Measurements from ENCODE around the gene CLEC16A. TPM values are rescaled to one million over a fixed set of nuclear protein-coding genes. Genes with fewer than 3 reads are reported as not detected.

The CLEC16A gene
- total and polyA plus RNA-seq, 9 of the 15 experiments (the other 6 are each of a cell fraction or from before 2014, with no cell fraction given): 1.00 to 22.3 (median 10.0) TPM

DNA sequence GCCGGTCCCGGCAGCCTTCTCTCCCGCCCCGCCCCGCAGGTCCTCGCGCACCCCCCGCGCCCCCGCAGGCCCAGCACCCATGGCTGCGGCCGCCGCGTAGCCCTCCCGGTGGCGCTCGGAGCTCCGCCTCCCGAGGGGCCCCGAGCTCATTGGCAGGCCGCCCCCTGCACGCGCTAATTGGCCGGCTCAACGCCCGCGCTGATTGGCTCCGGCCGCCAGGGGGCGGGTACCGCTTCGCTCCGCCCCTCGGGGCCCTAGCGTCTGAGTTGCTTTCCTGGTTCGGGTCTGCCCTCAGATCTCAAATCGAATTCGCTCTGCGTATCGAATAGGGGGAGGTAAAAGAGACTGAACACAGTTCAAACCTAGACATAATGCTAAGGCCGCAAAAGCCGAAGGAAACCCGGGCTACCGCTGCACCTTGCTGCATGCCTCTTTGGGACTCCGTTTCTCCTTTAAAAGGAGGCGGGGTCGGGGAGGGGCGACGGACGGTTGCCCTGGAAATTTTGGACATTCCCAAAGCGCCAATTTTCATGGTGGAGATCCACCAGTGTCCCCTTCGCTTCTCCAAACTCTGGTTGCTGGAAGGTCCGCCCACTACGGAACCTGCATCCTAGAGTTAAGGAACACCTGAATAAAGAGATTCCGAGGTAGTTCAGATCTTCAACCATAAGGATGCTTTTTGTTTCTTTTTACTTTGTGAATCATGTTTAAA, 1.9 kb upstream of the CLEC16A start, which contains the start of gene DEXI (continued):
- TF ChIP-seq RBBP5 (IDR thresholded peaks at IDR 0.05; ENCODE audit: borderline replicate concordance, insufficient read depth, low read length, poor library complexity, severe bottlenecking) (peak; percentile 15), SP2 (IDR thresholded peaks at IDR 0.05; ENCODE audit: extremely low read depth, low read depth, low read length, poor library complexity, severe bottlenecking) (peak; percentile 43), SMARCA4 (IDR thresholded peaks at IDR 0.05) (no peak), EGR1 (conservative IDR thresholded peaks at IDR 0.05) (peak; percentile 67), CXXC5 (CRISPR knock-in tag; IDR thresholded peaks at IDR 0.05) (peak; percentile 55; the same call in 1 of the 2 replicates), POLR2A (conservative IDR thresholded peaks at IDR 0.05) (peak; percentile 58), RB1 (IDR thresholded peaks at IDR 0.05; ENCODE audit: low read depth) (peak; percentile 14; the same call in 1 of the 2 replicates), SUPT5H (IDR thresholded peaks at IDR 0.05) (0 out of 2 replicates have a peak, but pooled peaks have one; percentile 35), ATF7 (IDR thresholded peaks at IDR 0.05) (no peak), ZNF263 (CRISPR knock-in tag; IDR thresholded peaks at IDR 0.05; ENCODE audit: borderline replicate concordance) (no peak), TFAM (CRISPR knock-in tag; conservative IDR thresholded peaks at IDR 0.05) (no peak), PHF8 (IDR thresholded peaks at IDR 0.05; ENCODE audit: borderline replicate concordance, low read length) (peak; percentile 50; the same call in 1 of the 2 replicates), CREM (IDR thresholded peaks at IDR 0.05; ENCODE audit: low read depth) (peak; percentile 53; the same call in 1 of the 2 replicates), NEUROD1 (IDR thresholded peaks at IDR 0.05; ENCODE audit: borderline replicate concordance, low read depth, low read length, partially characterized antibody) (peak; percentile 26), FOXP1 (CRISPR knock-in tag; IDR thresholded peaks at IDR 0.05) (0 out of 2 replicates have a peak, but pooled peaks have one; percentile 56), ZNF764 (CRISPR knock-in tag; IDR thresholded peaks at IDR 0.05; ENCODE audit: low read depth) (peak; percentile 62), CHD2 (IDR thresholded peaks at IDR 0.05; ENCODE audit: low read depth, low read length) (0 out of 2 replicates have a peak, but pooled peaks have one; percentile 41), ZBTB7A (IDR thresholded peaks at IDR 0.05; ENCODE audit: borderline replicate concordance, control insufficient read depth, low read depth, low read length) (peak; percentile 66; the same call in 1 of the 2 replicates), ZFX (CRISPR knock-in tag; IDR thresholded peaks at IDR 0.05) (peak; percentile 42), KDM5B (IDR thresholded peaks at IDR 0.05; ENCODE audit: insufficient replicate concordance, low read depth, low read length) (peak; percentile 34)
- TF ChIP-seq, protein P1, sequence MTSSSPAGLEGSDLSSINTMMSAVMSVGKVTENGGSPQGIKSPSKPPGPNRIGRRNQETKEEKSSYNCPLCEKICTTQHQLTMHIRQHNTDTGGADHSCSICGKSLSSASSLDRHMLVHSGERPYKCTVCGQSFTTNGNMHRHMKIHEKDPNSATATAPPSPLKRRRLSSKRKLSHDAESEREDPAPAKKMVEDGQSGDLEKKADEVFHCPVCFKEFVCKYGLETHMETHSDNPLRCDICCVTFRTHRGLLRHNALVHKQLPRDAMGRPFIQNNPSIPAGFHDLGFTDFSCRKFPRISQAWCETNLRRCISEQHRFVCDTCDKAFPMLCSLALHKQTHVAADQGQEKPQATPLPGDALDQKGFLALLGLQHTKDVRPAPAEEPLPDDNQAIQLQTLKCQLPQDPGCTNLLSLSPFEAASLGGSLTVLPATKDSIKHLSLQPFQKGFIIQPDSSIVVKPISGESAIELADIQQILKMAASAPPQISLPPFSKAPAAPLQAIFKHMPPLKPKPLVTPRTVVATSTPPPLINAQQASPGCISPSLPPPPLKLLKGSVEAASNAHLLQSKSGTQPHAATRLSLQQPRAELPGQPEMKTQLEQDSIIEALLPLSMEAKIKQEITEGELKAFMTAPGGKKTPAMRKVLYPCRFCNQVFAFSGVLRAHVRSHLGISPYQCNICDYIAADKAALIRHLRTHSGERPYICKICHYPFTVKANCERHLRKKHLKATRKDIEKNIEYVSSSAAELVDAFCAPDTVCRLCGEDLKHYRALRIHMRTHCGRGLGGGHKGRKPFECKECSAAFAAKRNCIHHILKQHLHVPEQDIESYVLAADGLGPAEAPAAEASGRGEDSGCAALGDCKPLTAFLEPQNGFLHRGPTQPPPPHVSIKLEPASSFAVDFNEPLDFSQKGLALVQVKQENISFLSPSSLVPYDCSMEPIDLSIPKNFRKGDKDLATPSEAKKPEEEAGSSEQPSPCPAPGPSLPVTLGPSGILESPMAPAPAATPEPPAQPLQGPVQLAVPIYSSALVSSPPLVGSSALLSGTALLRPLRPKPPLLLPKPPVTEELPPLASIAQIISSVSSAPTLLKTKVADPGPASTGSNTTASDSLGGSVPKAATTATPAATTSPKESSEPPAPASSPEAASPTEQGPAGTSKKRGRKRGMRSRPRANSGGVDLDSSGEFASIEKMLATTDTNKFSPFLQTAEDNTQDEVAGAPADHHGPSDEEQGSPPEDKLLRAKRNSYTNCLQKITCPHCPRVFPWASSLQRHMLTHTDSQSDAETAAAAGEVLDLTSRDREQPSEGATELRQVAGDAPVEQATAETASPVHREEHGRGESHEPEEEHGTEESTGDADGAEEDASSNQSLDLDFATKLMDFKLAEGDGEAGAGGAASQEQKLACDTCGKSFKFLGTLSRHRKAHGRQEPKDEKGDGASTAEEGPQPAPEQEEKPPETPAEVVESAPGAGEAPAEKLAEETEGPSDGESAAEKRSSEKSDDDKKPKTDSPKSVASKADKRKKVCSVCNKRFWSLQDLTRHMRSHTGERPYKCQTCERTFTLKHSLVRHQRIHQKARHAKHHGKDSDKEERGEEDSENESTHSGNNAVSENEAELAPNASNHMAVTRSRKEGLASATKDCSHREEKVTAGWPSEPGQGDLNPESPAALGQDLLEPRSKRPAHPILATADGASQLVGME (CRISPR knock-in tag; IDR thresholded peaks at IDR 0.05): 0 out of 2 replicates have a peak, but pooled peaks have one; percentile 51
- TF ChIP-seq, protein P2, sequence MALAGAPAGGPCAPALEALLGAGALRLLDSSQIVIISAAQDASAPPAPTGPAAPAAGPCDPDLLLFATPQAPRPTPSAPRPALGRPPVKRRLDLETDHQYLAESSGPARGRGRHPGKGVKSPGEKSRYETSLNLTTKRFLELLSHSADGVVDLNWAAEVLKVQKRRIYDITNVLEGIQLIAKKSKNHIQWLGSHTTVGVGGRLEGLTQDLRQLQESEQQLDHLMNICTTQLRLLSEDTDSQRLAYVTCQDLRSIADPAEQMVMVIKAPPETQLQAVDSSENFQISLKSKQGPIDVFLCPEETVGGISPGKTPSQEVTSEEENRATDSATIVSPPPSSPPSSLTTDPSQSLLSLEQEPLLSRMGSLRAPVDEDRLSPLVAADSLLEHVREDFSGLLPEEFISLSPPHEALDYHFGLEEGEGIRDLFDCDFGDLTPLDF (CRISPR knock-in tag; IDR thresholded peaks at IDR 0.05): no peak

Data from K562 (cell line).